Nephron (organoid): ENCODE data around the gene RALGPS1.

Experiments used
- H3K27ac Mint-ChIP-seq, 3 experiments: 2 replicates each; pipeline ENCODE4 v1.8.0; 2020; ENCODE audit warnings: mixed read lengths in 3 of 3, mild to moderate bottlenecking in 2 of 3, moderate library complexity in 1 of 3
- H3K27me3 Mint-ChIP-seq: 2 replicates; pipeline ENCODE4 v1.8.0; 2021; ENCODE audit warnings: low read depth, mild to moderate bottlenecking, moderate library complexity, mixed read lengths
- H3K36me3 Mint-ChIP-seq: 2 replicates; pipeline ENCODE4 v1.8.0; 2020; ENCODE audit warnings: low read depth, mixed read lengths
- H3K4me1 Mint-ChIP-seq: 2 replicates; pipeline ENCODE4 v1.8.0; 2020; ENCODE audit warnings: mixed read lengths
- H3K4me3 Mint-ChIP-seq, 3 experiments: 2 replicates each; pipeline ENCODE4 v1.8.0; 2020; ENCODE audit warnings: mild to moderate bottlenecking in 3 of 3, mixed read lengths in 3 of 3, moderate library complexity in 2 of 3
- H3K9me3 Mint-ChIP-seq: 2 replicates; pipeline ENCODE4 v1.8.0; 2020; ENCODE audit warnings: mixed read lengths
- TF ChIP-seq, protein P1 (sequence below), 3 experiments: fragments of 200-600 bp; sonication (generic); IDR thresholded peaks; one replicate each; pipeline ENCODE4 v1.5.0; 2021; ENCODE audit warnings: antibody characterized with exemption in 3 of 3; ENCODE audit not compliant: unreplicated experiment in 3 of 3

RALGPS1 gene

GRCh38 chr9:127173063-127173462 lies 258.5 kb downstream of the RALGPS1 start:
- Mint-ChIP-seq H3K36me3 (no peaks in the 10 kb centered on the region), H3K4me3 (no peak overlapping the region), H3K4me1 (peaks cover 7% of the 10 kb centered on the region), H3K27ac (peak overlapping the region in 1 of 3 experiments; percentile 1), H3K27me3 (peaks cover 3% of the 10 kb centered on the region), H3K9me3 (no peaks in the 10 kb centered on the region)
- TF ChIP-seq, protein P1, sequence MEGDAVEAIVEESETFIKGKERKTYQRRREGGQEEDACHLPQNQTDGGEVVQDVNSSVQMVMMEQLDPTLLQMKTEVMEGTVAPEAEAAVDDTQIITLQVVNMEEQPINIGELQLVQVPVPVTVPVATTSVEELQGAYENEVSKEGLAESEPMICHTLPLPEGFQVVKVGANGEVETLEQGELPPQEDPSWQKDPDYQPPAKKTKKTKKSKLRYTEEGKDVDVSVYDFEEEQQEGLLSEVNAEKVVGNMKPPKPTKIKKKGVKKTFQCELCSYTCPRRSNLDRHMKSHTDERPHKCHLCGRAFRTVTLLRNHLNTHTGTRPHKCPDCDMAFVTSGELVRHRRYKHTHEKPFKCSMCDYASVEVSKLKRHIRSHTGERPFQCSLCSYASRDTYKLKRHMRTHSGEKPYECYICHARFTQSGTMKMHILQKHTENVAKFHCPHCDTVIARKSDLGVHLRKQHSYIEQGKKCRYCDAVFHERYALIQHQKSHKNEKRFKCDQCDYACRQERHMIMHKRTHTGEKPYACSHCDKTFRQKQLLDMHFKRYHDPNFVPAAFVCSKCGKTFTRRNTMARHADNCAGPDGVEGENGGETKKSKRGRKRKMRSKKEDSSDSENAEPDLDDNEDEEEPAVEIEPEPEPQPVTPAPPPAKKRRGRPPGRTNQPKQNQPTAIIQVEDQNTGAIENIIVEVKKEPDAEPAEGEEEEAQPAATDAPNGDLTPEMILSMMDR (IDR thresholded peaks at IDR 0.05; ENCODE audit: unreplicated experiment in 3 of 3), result no peak

GRCh38 chr9:127174386-127175318 lies 260.1 kb downstream of the RALGPS1 start:
- no peaks in the 10 kb centered on the region for H3K9me3 Mint-ChIP-seq
- no peaks in the 10 kb centered on the region for H3K36me3 Mint-ChIP-seq
- TF ChIP-seq, protein P1 (IDR thresholded peaks at IDR 0.05; ENCODE audit: unreplicated experiment in 3 of 3), result no peak
- H3K4me3 Mint-ChIP-seq, result no peak overlapping the region
- peaks cover 16% of the 10 kb centered on the region for H3K4me1 Mint-ChIP-seq
- peak overlapping the region; percentile 35 to 48 (median 48) for H3K27ac Mint-ChIP-seq
- H3K27me3 Mint-ChIP-seq, result peaks cover 3% of the 10 kb centered on the region

- Mint-ChIP-seq H3K27me3 (peaks cover 3% of the 10 kb centered on the region), H3K27ac (peak overlapping the region in 1 of 3 experiments; percentile 37)
Observed at GRCh38 chr9:127175319-127175715, 260.7 kb downstream of the RALGPS1 start.

GRCh38 chr9:127175764-127176163 lies 261.2 kb downstream of the RALGPS1 start:
- Mint-ChIP-seq H3K27ac (no peak overlapping the region), H3K4me1 (peaks cover 20% of the 10 kb centered on the region), H3K27me3 (peaks cover 3% of the 10 kb centered on the region), H3K9me3 (no peaks in the 10 kb centered on the region), H3K36me3 (no peaks in the 10 kb centered on the region), H3K4me3 (no peak overlapping the region)
- TF ChIP-seq, protein P1 (IDR thresholded peaks at IDR 0.05; ENCODE audit: unreplicated experiment in 3 of 3), result no peak

More at GRCh38 chr9:127175319-127175715, 260.7 kb downstream of the RALGPS1 start:
- Mint-ChIP-seq H3K36me3 (no peaks in the 10 kb centered on the region), H3K9me3 (no peaks in the 10 kb centered on the region), H3K4me1 (peaks cover 19% of the 10 kb centered on the region), H3K4me3 (no peak overlapping the region)
- TF ChIP-seq, protein P1 (IDR thresholded peaks at IDR 0.05; ENCODE audit: unreplicated experiment in 3 of 3), result no peak

DNA sequence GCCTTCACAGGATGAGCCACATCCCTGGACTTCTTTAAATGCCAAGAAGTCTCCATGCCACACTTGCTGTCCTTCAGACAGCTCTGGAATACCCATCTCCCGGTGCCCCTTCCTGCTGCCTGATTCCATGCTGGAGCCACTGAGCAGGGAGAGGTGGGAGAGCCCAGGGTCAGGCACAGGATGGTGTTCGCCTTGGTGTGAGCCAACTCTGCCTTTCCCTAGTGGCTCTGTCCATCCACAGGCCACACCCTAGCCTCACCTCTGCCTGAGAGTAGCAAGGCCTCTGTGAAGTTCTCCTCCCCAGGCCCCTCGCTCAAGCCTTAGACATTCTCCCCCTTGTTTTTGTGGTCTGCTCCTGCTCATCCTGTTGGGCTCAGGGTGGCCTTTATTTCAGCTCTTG lies 262.0 kb downstream of the RALGPS1 start:
- Mint-ChIP-seq H3K27me3 (peaks cover 5% of the 10 kb centered on the region), H3K36me3 (no peaks in the 10 kb centered on the region), H3K4me3 (no peak overlapping the region), H3K9me3 (no peaks in the 10 kb centered on the region), H3K4me1 (peaks cover 20% of the 10 kb centered on the region), H3K27ac (no peak overlapping the region)
- TF ChIP-seq, protein P1 (IDR thresholded peaks at IDR 0.05; ENCODE audit: unreplicated experiment in 3 of 3), result no peak
